ENCODE results near the gene PATL1.

Gene PATL1

GRCh38 chr11:59614277-59615119 is 54.3 kb downstream of the PATL1 start:
- DNase-seq: no peak

DNA sequence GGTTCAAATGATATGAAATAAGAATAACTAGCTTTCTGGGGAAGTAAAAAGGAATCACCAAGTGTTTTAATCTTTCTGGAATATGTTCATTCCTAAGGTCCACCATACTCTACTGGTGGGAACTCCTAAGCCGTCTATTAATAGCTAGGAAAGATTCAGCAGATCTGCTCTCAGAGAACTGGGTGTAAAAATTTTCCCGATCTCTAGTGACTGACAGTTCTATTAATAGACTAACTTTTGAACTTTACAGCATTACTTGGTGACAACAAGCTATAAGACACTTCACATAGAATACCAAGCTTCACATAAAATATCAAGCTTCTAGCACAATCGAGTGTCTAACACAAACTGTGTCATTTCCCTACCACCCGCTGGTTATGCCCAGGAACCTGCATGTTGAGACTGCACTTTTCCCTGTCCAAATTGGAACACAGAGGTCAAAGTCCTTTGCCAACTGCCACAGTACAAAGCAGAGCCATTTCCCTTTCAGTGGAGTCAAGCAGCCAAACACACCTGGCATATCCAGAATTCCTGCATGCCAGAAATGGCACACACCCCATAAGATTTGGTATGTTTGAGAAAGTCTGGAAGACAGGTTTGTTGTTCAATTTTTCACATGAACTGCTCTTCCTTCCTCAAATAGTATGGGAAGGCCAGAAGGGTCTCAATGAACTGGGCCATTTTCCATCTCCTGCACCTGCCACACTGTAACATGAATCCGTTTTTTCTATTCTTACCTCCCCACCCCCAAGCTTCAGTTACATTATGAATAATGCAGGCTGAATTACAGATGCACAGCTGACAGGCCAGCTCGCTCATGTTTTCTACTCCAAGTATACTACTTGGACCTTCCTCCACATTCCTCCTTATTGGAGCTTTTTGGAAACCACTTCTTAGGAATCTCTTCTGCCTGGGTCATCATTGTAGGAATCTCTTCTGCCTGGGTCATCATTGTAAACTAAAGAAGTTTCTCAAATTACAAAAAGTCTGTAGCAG is 57.0 kb downstream of the PATL1 start:
- no peak for DNase-seq

GRCh38 chr11:59610289-59610688 is 58.5 kb downstream of the PATL1 start:
- no peak for DNase-seq

DNA sequence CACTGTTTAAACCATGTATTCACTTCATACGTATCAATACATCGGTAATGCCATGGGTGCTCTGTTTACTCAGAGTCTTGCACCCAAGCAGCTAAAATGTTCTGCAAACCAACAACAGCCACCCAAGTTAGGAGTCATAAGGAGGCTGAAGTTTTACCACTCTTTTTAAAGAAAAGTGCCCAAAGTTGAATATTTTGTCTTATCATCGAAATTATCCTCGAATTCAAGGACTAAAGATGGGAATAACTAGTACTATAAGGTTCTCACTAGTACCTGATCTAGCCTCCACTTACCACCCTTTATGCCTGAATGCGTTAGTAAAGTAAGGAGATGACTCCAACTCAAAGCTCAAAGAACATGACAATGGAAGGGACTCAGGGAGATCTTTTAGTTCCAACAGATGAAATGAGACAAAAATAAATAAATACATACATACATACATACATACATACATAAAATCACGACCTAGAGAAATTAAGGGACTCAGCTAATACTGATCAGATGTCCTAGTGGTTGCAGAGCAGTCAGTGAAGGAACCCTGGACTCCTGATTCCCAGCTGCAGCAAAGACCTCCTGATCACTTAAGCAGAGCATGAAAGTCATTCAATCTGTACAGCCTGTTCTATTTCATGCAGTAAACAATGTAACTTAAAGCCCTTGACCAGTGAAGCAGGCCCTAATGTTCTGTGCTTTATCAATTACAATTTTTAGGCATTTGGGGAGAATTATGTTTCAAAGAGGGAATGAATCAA is 61.0 kb downstream of the PATL1 start:
- no peak for DNase-seq

GRCh38 chr11:59602432-59602831 is 66.4 kb downstream of the PATL1 start:
- DNase-seq: no peak

DNA sequence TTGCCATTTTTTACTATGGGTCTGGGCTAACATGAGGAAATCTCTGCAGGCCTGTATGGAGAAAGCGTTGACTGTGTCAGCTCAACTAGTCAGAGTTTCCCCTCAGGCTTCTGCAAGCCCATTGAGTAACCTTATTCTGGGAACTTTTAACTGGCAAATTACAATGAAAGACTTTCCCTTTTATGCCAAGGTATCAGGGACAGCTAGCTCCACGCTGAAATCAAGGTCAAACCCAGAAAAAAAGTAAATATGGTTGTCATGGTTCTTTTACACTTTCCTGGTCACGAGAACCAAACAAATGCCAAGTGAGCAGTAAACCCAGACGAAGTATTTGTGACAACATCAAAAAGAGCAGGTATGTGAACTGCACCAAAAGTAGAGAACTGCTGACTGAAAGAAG is 67.0 kb downstream of the PATL1 start:
- DNase-seq: no peak

GRCh38 chr11:59600636-59601035 is 68.2 kb downstream of the PATL1 start:
- DNase-seq: no peak

DNA sequence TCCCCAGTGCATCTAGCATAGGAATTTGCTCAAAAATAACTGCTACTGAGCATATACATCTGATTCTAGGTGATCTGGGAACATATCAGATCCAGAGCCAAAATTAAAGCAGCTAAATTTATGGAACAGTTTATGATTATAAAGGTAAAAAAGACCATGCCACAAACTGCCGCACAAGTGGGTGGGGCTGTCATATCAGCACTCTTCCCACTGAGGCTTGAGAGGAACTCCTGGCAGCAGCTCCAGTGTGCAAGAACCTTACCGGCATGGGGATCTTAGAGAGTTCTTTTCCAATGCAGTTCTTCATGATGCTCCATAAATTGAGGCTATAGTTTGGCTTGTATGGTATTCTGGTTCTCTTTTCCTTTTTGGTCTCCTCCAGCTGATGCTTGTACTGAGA is 68.6 kb downstream of the PATL1 start:
- DNase-seq: no peak

DNA sequence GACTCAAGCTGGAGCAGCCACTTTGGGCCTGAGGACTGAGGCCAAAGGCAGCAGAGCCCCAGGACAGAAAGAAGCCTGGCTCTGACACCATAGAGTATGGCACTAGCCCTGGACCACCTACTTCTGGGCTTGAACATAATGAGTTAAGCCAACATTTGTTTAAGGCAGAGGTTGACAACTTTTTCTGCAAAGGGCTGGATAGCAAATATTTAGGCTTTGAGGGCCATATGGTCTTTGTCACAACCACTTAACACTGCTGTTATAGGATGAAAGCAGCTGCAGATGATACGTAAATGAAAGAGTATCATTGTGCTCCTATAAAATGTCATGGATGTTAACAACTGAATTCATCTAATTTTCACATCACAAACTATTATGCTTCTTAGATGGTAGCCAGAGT is 69.9 kb downstream of the PATL1 start:
- DNase-seq: no peak

Data from GOT3 (cell line).